ENCODE results near the gene XK.

- no peak for TF ChIP-seq CTCF (IDR thresholded peaks at IDR 0.05; ENCODE audit: low read length)
- TF ChIP-seq EZH2 (IDR thresholded peaks at IDR 0.05; ENCODE audit: borderline replicate concordance, low read length): no peak
Observed at GRCh38 chrX:37722595-37722994, 37.0 kb downstream of the XK start.
